ENCODE data around the gene TUBGCP6. TPM values are rescaled to one million over a fixed set of nuclear protein-coding genes. Genes with fewer than 3 reads are reported as not detected.
A peak's percentile ranks its signal among the peaks of the same experiment; 100 is the strongest.

TUBGCP6 gene
- total RNA-seq, 1 experiment from 2014 or later: 38.6 TPM

- ChIA-PET CTCF (no interaction called here), POLR2A (no interaction called here), RAD21 (ENCODE audit: low non-redundant PET in 1 of 2, low total read pairs in 2 of 2, uncharacterized antibody in 2 of 2, unreplicated experiment in 2 of 2) (no interaction called here)
- Histone ChIP-seq H3K4me3 (replicated peaks in 1 of 2; ENCODE audit: low read depth in 1 of 2, low read length in 2 of 2) (no peak overlapping the region), H3K79me2 (ENCODE audit: insufficient read depth, low read length) (peaks cover 6% of the 10 kb centered on the region; the same call in 1 of the 2 replicates), H3K9ac (ENCODE audit: low read length) (no peak overlapping the region), H3K4me1 (ENCODE audit: control insufficient read depth in 1 of 2, insufficient read depth in 2 of 2, low read length in 2 of 2) (no peaks in the 10 kb centered on the region), H3K9me3 (ENCODE audit: control insufficient read depth in 1 of 2, insufficient read depth in 1 of 2, low read depth in 1 of 2, low read length in 2 of 2) (no peaks in the 10 kb centered on the region), H4K20me1 (ENCODE audit: insufficient read depth) (no peaks in the 10 kb centered on the region), H3K36me3 (ENCODE audit: control insufficient read depth in 1 of 2, insufficient read depth in 2 of 2, low read length in 2 of 2) (peaks cover 17 to 20% of the 10 kb centered on the region in 2 experiments; a peak in 3 of 4 replicates), H3K4me2 (ENCODE audit: low read length) (no peak overlapping the region), H2AFZ (ENCODE audit: low read depth, low read length, poor library complexity, severe bottlenecking) (no peak overlapping the region), H3K9me2 (ENCODE audit: insufficient read depth) (no peaks in the 10 kb centered on the region), H3K27ac (ENCODE audit: low read depth, low read length) (no peak overlapping the region), H3K27me3 (ENCODE audit: insufficient read depth, low read length) (no peaks in the 10 kb centered on the region)
- DNase-seq (ENCODE audit: low read depth, low spot score) (no peak), ATAC-seq (peak; percentile 35; the same call in 1 of the 2 replicates)
- BruUV-seq (replicated peaks): no TSS peak
- intact Hi-C loops (cut with micrococcal nuclease): no loop called here
- TF ChIP-seq YY1 (IDR thresholded peaks at IDR 0.05; ENCODE audit: extremely low read depth, insufficient replicate concordance, low read depth, low read length) (no peak), ZBTB33 (IDR thresholded peaks at IDR 0.05; ENCODE audit: extremely low read depth, insufficient replicate concordance, low read length) (no peak), SRF (IDR thresholded peaks at IDR 0.05; ENCODE audit: low read depth) (no peak), EGR1 (IDR thresholded peaks at IDR 0.05; ENCODE audit: low read depth) (no peak), RAD21 (IDR thresholded peaks at IDR 0.05; ENCODE audit: low read depth) (no peak), ZNF274 (IDR thresholded peaks at IDR 0.05; ENCODE audit: low read depth, low read length) (no peak), ZFX (IDR thresholded peaks at IDR 0.05) (no peak), MAX (IDR thresholded peaks at IDR 0.05) (no peak), TCF7L2 (IDR thresholded peaks at IDR 0.05; ENCODE audit: borderline replicate concordance, extremely low read depth, insufficient read depth, insufficient read length) (no peak), SIN3A (IDR thresholded peaks at IDR 0.05; ENCODE audit: low read depth) (no peak), CTCF (IDR thresholded peaks at IDR 0.05 in 2 of 3, conservative IDR thresholded peaks at IDR 0.05 in 1 of 3; ENCODE audit: borderline replicate concordance in 1 of 3, insufficient read depth in 1 of 3, low read depth in 2 of 3, low read length in 2 of 3) (no peak), POLR2A (IDR thresholded peaks at IDR 0.05; ENCODE audit: borderline replicate concordance, extremely low read depth, insufficient read depth, insufficient read length) (no peak), CBX3 (IDR thresholded peaks at IDR 0.05; ENCODE audit: low read depth) (no peak), ELF1 (IDR thresholded peaks at IDR 0.05; ENCODE audit: borderline replicate concordance, low read depth) (no peak), JUND (IDR thresholded peaks at IDR 0.05) (no peak), FOSL1 (IDR thresholded peaks at IDR 0.05; ENCODE audit: low read depth) (no peak), EZH2 (IDR thresholded peaks at IDR 0.05) (no peak), ATF3 (IDR thresholded peaks at IDR 0.05) (no peak), POLR2AphosphoS5 (IDR thresholded peaks at IDR 0.05; ENCODE audit: low read depth, low read length) (no peak), CEBPB (IDR thresholded peaks at IDR 0.05; ENCODE audit: low read depth) (no peak)
Measured at GRCh38 chr22:50226063-50226874, 18.6 kb downstream of the TUBGCP6 start.

All from HCT116 (cell line).